HepG2 (cell line): ENCODE results near the gene INAFM2. TPM values are rescaled to one million over a fixed set of nuclear protein-coding genes. Genes with fewer than 3 reads are reported as not detected.

Source experiments
- ATAC-seq: fragments of 200-7000 bp; cut with Tn5 transposase; 3 replicates; pipeline ENCODE4 v1.9.1; 2020; ENCODE audit warnings: mild to moderate bottlenecking, moderate library complexity
- BruUV-seq: library from RNA; stranded (reverse); fragments of 400-500 nt; replicated peaks from 2 replicates; lab custom pipeline; 2021; lab: Mats Ljungman, UMichigan
- CTCF ChIA-PET: fragments of 300-600 bp; formaldehyde crosslinking; extraction: SDS; loops from one replicate; lab custom pipeline; 2021; ENCODE audit warnings: low total read pairs, inconsistent platforms, low intra/inter-chr PET ratio; lab: Yijun Ruan, JAX
- POLR2A ChIA-PET: fragments of 350-600 bp; sonication (Branson Sonifier 250); formaldehyde crosslinking; loops from one replicate; lab custom pipeline; 2020; ENCODE audit warnings: antibody characterized with exemption, inconsistent platforms; lab: Yijun Ruan, JAX
- DNase-seq: peaks from one replicate; pipeline ENCODE4 v3.0.0-alpha.2; 2015; ENCODE audit warnings: low spot score
- FAIRE-seq: peaks from 3 replicates; lab custom pipeline; 2011; peaks lifted over from hg19 to GRCh38; lab: Jason Lieb, UNC
- H2AFZ ChIP-seq: one replicate; pipeline ENCODE4 v1.6.1; 2011; ENCODE audit warnings: low read length, inconsistent platforms
- H3K27ac ChIP-seq: fragments of 300-600 bp; 3 replicates; pipeline ENCODE4 v1.8.0; 2011; ENCODE audit warnings: mixed run types, mild to moderate bottlenecking, mixed read lengths, low read length, inconsistent platforms; ENCODE audit not compliant: insufficient read depth; ENCODE audit errors: extremely low read length
- H3K27me3 ChIP-seq, 2 experiments: fragments of 200-600 bp in 1 of 2; 2 replicates in 1 of 2; 3 replicates in 1 of 2; pipeline versions ENCODE4 v1.6.0 to v1.8.0; 2011; ENCODE audit warnings: low read length in 2 of 2, mild to moderate bottlenecking in 2 of 2, moderate library complexity in 2 of 2, inconsistent platforms in 1 of 2; ENCODE audit not compliant: insufficient read depth in 2 of 2, control insufficient read depth in 1 of 2
- H3K36me3 ChIP-seq, 2 experiments: fragments of 200-600 bp in 1 of 2; replicated peaks in 1 of 2; 2 replicates in 1 of 2; 3 replicates in 1 of 2; pipeline versions ENCODE4 v1.5.1 to v1.8.0; 2011; ENCODE audit warnings: low read length in 2 of 2, inconsistent platforms in 1 of 2; ENCODE audit not compliant: insufficient read depth in 2 of 2, control insufficient read depth in 1 of 2
- H3K4me1 ChIP-seq: 2 replicates; pipeline ENCODE4 v1.5.1; 2012; ENCODE audit warnings: low read length, inconsistent platforms; ENCODE audit not compliant: insufficient read depth
- H3K4me2 ChIP-seq: 2 replicates; pipeline ENCODE4 v1.6.0; 2011; ENCODE audit warnings: low read depth, low read length, inconsistent platforms
- H3K4me3 ChIP-seq, 3 experiments: fragments of 200-600 bp in 1 of 3; sonication (generic), shearing (Covaris generic) in 1 of 3; replicated peaks in 1 of 3; 2 replicates each; pipeline ENCODE4 v1.5.1; 2011 to 2016; ENCODE audit warnings: low read length in 3 of 3, inconsistent platforms in 2 of 3, low read depth in 2 of 3, mild to moderate bottlenecking in 2 of 3, control low read depth in 1 of 3, mixed read lengths in 1 of 3; ENCODE audit not compliant: insufficient read depth in 1 of 3
- H3K79me2 ChIP-seq: one replicate; pipeline ENCODE4 v1.6.1; 2011; ENCODE audit warnings: low read length, inconsistent platforms; ENCODE audit not compliant: insufficient read depth
- H3K9ac ChIP-seq: 2 replicates; pipeline ENCODE4 v1.6.0; 2011; ENCODE audit warnings: mild to moderate bottlenecking, low read depth, low read length, inconsistent platforms; ENCODE audit not compliant: insufficient read depth
- H3K9me3 ChIP-seq: 2 replicates; pipeline ENCODE4 v1.5.1; 2012; ENCODE audit warnings: mild to moderate bottlenecking, low read length
- H4K20me1 ChIP-seq: 2 replicates; pipeline ENCODE4 v1.6.0; 2011; ENCODE audit warnings: inconsistent platforms, mild to moderate bottlenecking, low read length, moderate library complexity; ENCODE audit not compliant: insufficient read depth
- HNRNPL ChIP-seq: fragments of 200-400 bp; formaldehyde crosslinking; IDR thresholded peaks from 2 replicates; pipeline ENCODE4 v1.6.1; 2017; ENCODE audit warnings: mild to moderate bottlenecking, low read depth, low read length
- NCOA5 ChIP-seq: sonication (generic); formaldehyde crosslinking; IDR thresholded peaks from 2 replicates; pipeline ENCODE4 v1.4.0; 2020; ENCODE audit warnings: missing genetic modification reagents
- U2AF2 ChIP-seq: fragments of 200-400 bp; formaldehyde crosslinking; IDR thresholded peaks from 2 replicates; pipeline ENCODE4 v1.6.1; 2017; ENCODE audit warnings: low read depth, mild to moderate bottlenecking, low read length
- ZNF33A ChIP-seq: sonication (generic); formaldehyde crosslinking; IDR thresholded peaks from 2 replicates; pipeline ENCODE4 v1.5.1; 2020; ENCODE audit warnings: missing genetic modification reagents, mild to moderate bottlenecking, moderate library complexity, borderline replicate concordance
- WGBS: methylation state at CpG from one replicate; pipeline ENCODE4 v1.1.6; 2017; ENCODE audit warnings: low lambda C conversion rate; 5-methylcytosine and 5-hydroxymethylcytosine counted together
- in situ Hi-C: cut with HindIII; loops from 2 replicates; pipeline ENCODE4 v1.10.0; 2017; ENCODE audit warnings: low pct_unique_long_range_greater_than_20kb; ENCODE audit not compliant: extremely low pct_ligation_motif_present
- intact Hi-C: fragments of 100-400 bp; cut with micrococcal nuclease; formaldehyde crosslinking; loops from one replicate; pipeline ENCODE4 v1.10.0; 2022; ENCODE audit not compliant: unreplicated experiment
- polyA plus RNA-seq, 8 experiments: library from polyadenylated mRNA; depleted of rRNA in 3 of 8; stranded (reverse) in 7 of 8; unstranded in 1 of 8; fragments of >200 nt; fragmentation: Illumina TruSeq in 4 of 8; extraction: Trizol in 4 of 8; gene quantifications; 2 replicates each; pipeline versions ENCODE4 v1.2.1 to v1.2.3, GENCODE V29; 2011 to 2016; ENCODE audit warnings: low read depth in 4 of 8, missing spikeins in 1 of 8, mixed read lengths in 1 of 8; ENCODE audit not compliant: insufficient read depth in 1 of 8
- total RNA-seq, 5 experiments: library from RNA; depleted of rRNA; stranded (reverse); fragments of >200 nt; fragmentation: Illumina TruSeq; extraction: Trizol; gene quantifications; 2 replicates each; pipeline ENCODE4 v1.2.3, GENCODE V29; 2016; ENCODE audit warnings: low read depth in 1 of 5

INAFM2 gene
- total and polyA plus RNA-seq, 2 of the 13 experiments (the other 11 are each of a cell fraction or from before 2014, with no cell fraction given): 5.5 to 6.5 TPM

- in situ Hi-C loops: loop anchor here (5.0 kb wide), 1 partner anchor 75 kb away; no protein-coding TSS in a partner anchor
- ChIA-PET POLR2A (interaction anchor here (0.6 kb wide), 1 partner anchor 310 kb away, joined by 3 read pairs; no protein-coding TSS in a partner anchor), CTCF (no interaction called here)
- Histone ChIP-seq H3K9ac (no peak overlapping the region), H3K4me1 (peaks cover 86% of the 10 kb centered on the region), H3K36me3 (no peaks in the 10 kb centered on the region), H3K79me2 (no peaks in the 10 kb centered on the region), H3K9me3 (no peaks in the 10 kb centered on the region), H3K4me3 (no peak overlapping the region), H2AFZ (no peak overlapping the region), H4K20me1 (no peaks in the 10 kb centered on the region), H3K4me2 (peak overlapping the region; percentile 29; the same call in 1 of the 2 replicates), H3K27ac (no peak overlapping the region), H3K27me3 (no peaks in the 10 kb centered on the region; a peak in 1 of 5 replicates)
- DNase-seq: peak; percentile 35
- no TSS peak for BruUV-seq
- no peak for ATAC-seq
- intact Hi-C loops: no loop called here
- TF ChIP-seq ZNF33A (no peak), HNRNPL (peak; percentile 77; the same call in 1 of the 2 replicates), NCOA5 (CRISPR knock-in tag) (no peak), U2AF2 (no peak)
- WGBS: 50% methylated on average over 12 of the region's 15 CpGs
- no peak for FAIRE-seq
Observed at GRCh38 chr15:40346579-40347558, 23.4 kb downstream of the INAFM2 start.
